GM13977 (cell line): ENCODE measurements around the gene KCNJ6.

Source experiments
- DNase-seq: peaks from one replicate; pipeline ENCODE4 v3.0.0; 2012; ENCODE audit warnings: low spot score
- in situ Hi-C: fragments of 300-500 bp; cut with MboI; formaldehyde crosslinking; loops from one replicate; pipeline ENCODE4 v1.12.0; 2022; ENCODE audit warnings: low sequenced_read_pairs, low pct_unique_long_range_greater_than_20kb, mixed read lengths, inconsistent platforms; ENCODE audit not compliant: unreplicated experiment
- TF ChIP-seq, protein P1 (sequence below): IDR thresholded peaks from 2 replicates; pipeline ENCODE4 v1.5.1; 2012; ENCODE audit warnings: mild to moderate bottlenecking, control low read depth; ENCODE audit not compliant: insufficient read depth; ENCODE audit errors: extremely low read depth, missing control alignments

The KCNJ6 gene

DNA sequence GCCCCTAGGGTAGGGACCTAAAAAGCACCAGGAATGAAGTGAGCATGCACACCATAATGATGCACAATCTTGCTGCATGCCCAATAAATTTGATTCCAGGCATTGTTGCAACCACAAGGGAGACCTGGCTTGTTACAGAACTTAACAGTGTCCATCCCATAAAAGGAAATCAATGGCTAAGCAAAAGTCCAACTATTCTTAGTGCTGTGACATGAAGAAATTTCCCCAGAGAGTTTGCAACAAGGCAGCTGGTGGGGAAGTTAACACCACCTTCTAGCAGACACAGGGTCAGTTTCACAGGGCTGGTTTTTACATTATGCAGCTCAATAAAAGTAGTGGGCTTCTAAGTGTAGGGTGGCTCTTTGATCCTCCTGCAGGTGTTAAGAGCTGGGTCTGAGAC, 221.1 kb downstream of the KCNJ6 start:
- in situ Hi-C loops: no loop called here
- DNase-seq: no peak
- TF ChIP-seq, protein P1, sequence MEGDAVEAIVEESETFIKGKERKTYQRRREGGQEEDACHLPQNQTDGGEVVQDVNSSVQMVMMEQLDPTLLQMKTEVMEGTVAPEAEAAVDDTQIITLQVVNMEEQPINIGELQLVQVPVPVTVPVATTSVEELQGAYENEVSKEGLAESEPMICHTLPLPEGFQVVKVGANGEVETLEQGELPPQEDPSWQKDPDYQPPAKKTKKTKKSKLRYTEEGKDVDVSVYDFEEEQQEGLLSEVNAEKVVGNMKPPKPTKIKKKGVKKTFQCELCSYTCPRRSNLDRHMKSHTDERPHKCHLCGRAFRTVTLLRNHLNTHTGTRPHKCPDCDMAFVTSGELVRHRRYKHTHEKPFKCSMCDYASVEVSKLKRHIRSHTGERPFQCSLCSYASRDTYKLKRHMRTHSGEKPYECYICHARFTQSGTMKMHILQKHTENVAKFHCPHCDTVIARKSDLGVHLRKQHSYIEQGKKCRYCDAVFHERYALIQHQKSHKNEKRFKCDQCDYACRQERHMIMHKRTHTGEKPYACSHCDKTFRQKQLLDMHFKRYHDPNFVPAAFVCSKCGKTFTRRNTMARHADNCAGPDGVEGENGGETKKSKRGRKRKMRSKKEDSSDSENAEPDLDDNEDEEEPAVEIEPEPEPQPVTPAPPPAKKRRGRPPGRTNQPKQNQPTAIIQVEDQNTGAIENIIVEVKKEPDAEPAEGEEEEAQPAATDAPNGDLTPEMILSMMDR: no peak

DNA sequence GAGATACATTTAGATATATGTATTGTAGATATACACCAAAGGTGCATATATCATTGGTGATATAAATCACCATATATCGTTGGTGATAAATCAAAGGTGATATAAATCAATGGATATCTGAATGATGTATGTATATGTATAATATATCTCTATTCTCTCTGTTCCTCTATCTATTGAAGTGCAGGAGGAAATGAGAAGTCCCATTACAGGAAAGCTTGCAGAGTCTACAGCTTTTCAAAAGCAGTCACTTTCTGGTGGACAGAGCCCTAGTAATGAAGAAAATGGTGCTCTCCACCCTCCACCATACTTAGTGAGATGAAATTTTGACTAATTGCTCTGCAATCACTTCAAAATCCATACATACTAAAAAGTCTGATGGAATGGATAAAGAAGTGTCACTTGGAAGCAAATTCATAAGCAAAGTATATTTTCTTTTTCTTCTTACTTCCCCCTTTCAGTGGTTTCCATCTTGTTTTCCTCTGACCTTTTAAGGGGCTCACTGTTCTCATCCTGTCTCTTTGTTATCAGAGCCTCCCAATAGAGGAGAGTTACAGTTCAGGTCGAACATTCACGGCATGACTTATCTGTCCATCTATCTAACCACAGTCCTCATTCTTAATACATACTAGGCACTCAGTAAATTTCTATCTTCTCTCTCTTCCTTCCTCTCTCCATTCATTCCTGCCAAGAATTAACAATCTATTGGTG, 227.2 kb downstream of the KCNJ6 start:
- in situ Hi-C loops: no loop called here
- no peak for DNase-seq
- TF ChIP-seq, protein P1: no peak

DNA sequence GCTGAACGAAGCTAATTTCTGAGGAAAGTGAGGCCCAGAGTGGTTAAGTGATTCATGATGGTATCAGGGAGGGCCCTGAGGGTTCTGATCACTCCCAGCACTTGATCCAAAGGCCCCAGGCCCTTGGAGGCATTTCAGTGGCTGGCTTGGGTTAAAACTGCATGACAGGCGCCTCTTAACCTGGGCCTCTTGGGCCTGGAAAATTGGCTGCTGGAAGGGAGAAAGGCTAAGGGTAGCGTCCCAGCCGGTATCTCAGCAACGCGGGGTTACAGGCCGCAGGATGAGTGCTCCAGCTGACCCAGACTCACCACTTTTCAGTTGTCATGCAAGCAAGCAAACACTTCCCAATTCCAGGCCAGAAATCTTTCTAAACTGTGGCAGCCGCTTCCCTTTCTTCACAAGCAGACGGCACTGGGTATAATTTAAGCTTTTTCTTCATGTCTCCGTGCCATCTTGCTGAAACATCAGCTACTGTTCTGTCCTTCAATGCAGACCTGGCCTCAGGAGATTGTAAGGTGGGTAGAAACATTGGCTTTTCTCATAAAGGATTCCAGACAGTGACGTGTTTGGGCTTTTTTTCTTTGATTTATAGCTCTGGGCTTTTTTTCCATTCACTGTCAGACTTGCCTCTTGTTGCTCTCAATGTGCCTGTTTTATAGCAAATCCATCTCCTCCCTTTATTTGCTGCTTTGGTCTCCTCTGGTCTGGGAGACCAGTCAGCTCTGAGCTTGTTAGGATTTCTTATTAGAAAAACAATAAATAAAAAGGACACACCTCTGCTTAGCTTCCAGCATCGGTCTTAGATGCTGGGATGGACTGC, 229.1 kb downstream of the KCNJ6 start:
- TF ChIP-seq, protein P1: no peak
- DNase-seq: no peak
- in situ Hi-C loops: no loop called here

DNA sequence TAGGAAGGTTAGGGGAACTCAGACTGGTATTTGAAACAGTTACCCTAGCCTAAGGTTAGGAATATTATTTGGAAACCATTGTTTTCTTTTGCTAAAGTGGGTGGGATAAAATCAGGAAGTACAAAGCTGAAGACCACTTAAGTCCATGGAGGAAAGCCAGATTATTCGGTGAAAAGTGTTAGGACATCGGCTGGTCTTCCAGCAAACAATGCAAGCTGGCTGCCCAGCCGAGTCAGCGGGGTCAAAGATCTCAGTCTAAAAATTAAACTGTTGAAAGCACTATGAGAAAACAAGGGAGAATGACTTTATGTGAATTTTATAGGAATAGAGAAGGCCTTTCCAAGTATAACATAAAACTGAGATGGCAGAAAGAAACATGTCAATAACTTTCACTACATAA, 231.7 kb downstream of the KCNJ6 start:
- in situ Hi-C loops: no loop called here
- TF ChIP-seq, protein P1: no peak
- DNase-seq: no peak

DNA sequence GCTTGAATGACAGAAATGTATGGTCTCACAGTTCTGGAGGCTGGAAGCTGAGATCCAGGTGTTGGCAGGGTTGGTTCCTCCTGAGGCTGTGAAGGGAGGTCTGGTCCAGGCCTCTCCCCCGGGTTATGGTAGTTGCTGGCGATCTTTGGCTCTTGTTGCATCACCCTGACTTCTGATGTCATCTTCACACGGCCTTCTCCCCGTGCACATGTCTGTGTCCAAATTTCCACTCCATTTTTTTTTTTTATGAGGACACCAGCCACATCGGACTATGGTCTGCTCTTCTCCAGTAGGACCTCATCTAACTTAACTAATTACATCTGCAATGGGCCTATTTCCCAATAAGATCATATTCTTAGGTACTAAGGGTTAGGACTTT, 232.2 kb downstream of the KCNJ6 start:
- no peak for DNase-seq
- TF ChIP-seq, protein P1: no peak
- in situ Hi-C loops: no loop called here

DNA sequence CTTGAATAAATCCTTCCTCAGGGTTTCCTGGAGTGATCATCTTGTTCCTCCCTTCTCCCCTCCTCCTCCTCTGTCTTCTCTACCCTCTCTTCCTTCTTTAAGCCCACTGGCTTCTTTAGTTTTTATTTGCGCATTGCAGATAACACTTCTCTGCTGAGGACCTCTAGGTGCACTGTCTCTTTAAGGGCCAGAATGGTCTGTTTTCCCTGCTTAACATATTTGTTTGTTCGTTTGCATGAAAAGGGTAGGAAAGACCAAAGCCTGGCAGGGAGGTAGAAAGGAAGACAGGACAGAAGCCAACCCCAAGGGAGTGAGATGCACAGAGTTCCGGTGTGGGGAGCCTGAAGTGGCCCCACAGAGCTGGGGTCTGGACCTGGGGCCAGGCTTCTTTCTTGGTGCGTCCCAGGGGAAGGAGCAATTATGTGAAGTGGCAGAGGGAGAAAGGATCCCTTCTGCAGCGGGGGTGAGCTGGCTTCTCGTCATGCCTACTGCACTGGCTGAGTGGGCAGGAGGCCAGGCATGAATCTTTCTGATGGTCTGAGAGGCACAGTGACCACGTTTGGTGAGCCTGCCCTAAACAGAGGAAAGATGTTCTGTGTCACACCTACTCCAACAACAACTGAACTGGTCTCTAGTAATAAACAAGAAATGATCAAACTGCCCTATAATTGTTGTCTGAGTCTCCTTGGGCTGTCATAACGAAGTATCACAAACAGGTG, 232.7 kb downstream of the KCNJ6 start:
- in situ Hi-C loops: no loop called here
- TF ChIP-seq, protein P1: no peak
- DNase-seq: no peak
